ENCODE results near the gene PHC2.

DNA sequence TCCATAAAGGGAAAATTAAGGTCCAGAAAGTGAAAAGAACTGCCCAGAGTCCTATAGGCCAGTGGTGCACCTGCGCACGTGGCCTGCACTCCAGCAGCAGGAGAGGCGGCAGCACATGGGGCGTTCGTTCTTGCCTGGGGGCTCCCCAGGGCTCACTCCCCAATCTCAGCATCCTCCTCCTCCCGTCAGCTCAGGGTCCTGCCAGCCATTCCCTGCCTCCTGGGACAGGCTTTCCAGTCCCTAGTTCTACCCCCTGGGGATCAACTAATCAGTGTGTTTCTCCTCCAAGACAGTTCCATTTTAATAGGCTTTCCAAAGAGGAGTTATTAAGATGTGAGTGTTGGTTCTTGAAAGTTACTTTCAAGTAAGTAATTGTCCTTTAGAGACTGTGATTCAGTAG is 108.8 kb downstream of the PHC2 start:
- no peak for TF ChIP-seq POLR2AphosphoS5 (IDR thresholded peaks at IDR 0.05)
- TF ChIP-seq, protein P1, sequence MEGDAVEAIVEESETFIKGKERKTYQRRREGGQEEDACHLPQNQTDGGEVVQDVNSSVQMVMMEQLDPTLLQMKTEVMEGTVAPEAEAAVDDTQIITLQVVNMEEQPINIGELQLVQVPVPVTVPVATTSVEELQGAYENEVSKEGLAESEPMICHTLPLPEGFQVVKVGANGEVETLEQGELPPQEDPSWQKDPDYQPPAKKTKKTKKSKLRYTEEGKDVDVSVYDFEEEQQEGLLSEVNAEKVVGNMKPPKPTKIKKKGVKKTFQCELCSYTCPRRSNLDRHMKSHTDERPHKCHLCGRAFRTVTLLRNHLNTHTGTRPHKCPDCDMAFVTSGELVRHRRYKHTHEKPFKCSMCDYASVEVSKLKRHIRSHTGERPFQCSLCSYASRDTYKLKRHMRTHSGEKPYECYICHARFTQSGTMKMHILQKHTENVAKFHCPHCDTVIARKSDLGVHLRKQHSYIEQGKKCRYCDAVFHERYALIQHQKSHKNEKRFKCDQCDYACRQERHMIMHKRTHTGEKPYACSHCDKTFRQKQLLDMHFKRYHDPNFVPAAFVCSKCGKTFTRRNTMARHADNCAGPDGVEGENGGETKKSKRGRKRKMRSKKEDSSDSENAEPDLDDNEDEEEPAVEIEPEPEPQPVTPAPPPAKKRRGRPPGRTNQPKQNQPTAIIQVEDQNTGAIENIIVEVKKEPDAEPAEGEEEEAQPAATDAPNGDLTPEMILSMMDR (IDR thresholded peaks at IDR 0.05) = no peak
